SK-N-SH (cell line): ENCODE data around the gene SHH. TPM values are rescaled to one million over a fixed set of nuclear protein-coding genes. Genes with fewer than 3 reads are reported as not detected.

Experiments used
- CTCF ChIA-PET: fragments of 300-600, 350-600 bp; formaldehyde crosslinking; extraction: SDS; loops from one replicate; lab custom pipeline; 2021; lab: Yijun Ruan, JAX
- POLR2A ChIA-PET: fragments of 350-600 bp; sonication (Branson Sonifier 250); formaldehyde crosslinking; extraction: SDS; loops from one replicate; lab custom pipeline; 2020; ENCODE audit warnings: antibody characterized with exemption, inconsistent platforms; lab: Yijun Ruan, JAX
- DNase-seq: peaks from one replicate; pipeline ENCODE4 v3.0.0; 2012
- H2AFZ ChIP-seq: fragments of 200-600 bp; sonication (generic); 2 replicates; pipeline ENCODE4 v1.8.1; 2016; ENCODE audit warnings: antibody characterized with exemption, mild to moderate bottlenecking, low read depth
- H3F3A ChIP-seq: fragments of 200-600 bp; sonication (generic); replicated peaks from 2 replicates; pipeline ENCODE3; 2016; ENCODE audit warnings: antibody characterized with exemption, mild to moderate bottlenecking; ENCODE audit not compliant: insufficient read depth
- H3K27ac ChIP-seq, 2 experiments: fragments of 200-500 bp in 1 of 2; fragments of 200-600 bp in 1 of 2; sonication (Bioruptor generic) in 1 of 2; sonication (generic), shearing (Covaris generic) in 1 of 2; 2 replicates each; pipeline versions ENCODE4 v1.5.1 to v1.6.1; 2014 to 2016; ENCODE audit warnings: low read depth in 2 of 2, inconsistent platforms in 1 of 2, low read length in 1 of 2, mild to moderate bottlenecking in 1 of 2, mixed read lengths in 1 of 2
- H3K27me3 ChIP-seq: fragments of 200-600 bp; sonication (generic), shearing (Covaris generic); 2 replicates; pipeline ENCODE4 v1.6.1; 2016; ENCODE audit warnings: mixed run types; ENCODE audit not compliant: insufficient read depth
- H3K36me3 ChIP-seq, 2 experiments: fragments of 200-500 bp in 1 of 2; fragments of 200-600 bp in 1 of 2; sonication (Bioruptor generic) in 1 of 2; sonication (generic) in 1 of 2; replicated peaks in 1 of 2; 2 replicates each; pipeline versions ENCODE3 to v1.5.1; 2014 to 2016; ENCODE audit warnings: low read length in 1 of 2, mild to moderate bottlenecking in 1 of 2; ENCODE audit not compliant: insufficient read depth in 2 of 2, control insufficient read depth in 1 of 2
- H3K4me1 ChIP-seq, 2 experiments: fragments of 200-500 bp in 1 of 2; fragments of 200-600 bp in 1 of 2; sonication (Bioruptor generic) in 1 of 2; sonication (generic), shearing (Covaris generic) in 1 of 2; 2 replicates each; pipeline versions ENCODE4 v1.5.1 to v1.6.1; 2014 to 2016; ENCODE audit warnings: low read depth in 1 of 2, low read length in 1 of 2, mixed run types in 1 of 2; ENCODE audit not compliant: insufficient read depth in 2 of 2, control insufficient read depth in 1 of 2
- H3K4me2 ChIP-seq: fragments of 200-600 bp; sonication (generic), shearing (Covaris generic); 2 replicates; pipeline ENCODE4 v1.6.1; 2017; ENCODE audit warnings: mixed run types
- H3K4me3 ChIP-seq, 2 experiments: fragments of 200-500 bp in 1 of 2; fragments of 200-600 bp in 1 of 2; sonication (Bioruptor generic) in 1 of 2; sonication (generic), shearing (Covaris generic) in 1 of 2; 2 replicates each; pipeline versions ENCODE4 v1.5.1 to v1.8.1; 2014 to 2016; ENCODE audit warnings: low read depth in 2 of 2, inconsistent platforms in 1 of 2, low read length in 1 of 2, mild to moderate bottlenecking in 1 of 2, mixed read lengths in 1 of 2, moderate library complexity in 1 of 2
- H3K79me2 ChIP-seq: fragments of 200-600 bp; sonication (generic); 2 replicates; pipeline ENCODE4 v1.8.1; 2017; ENCODE audit warnings: mild to moderate bottlenecking; ENCODE audit not compliant: insufficient read depth
- H3K9ac ChIP-seq: fragments of 200-600 bp; sonication (generic); 2 replicates; pipeline ENCODE4 v1.6.1; 2017; ENCODE audit warnings: mixed run types
- H3K9me2 ChIP-seq: fragments of 200-600 bp; sonication (generic); 2 replicates; pipeline ENCODE4 v1.6.1; 2017; ENCODE audit warnings: mixed run types
- H3K9me3 ChIP-seq: fragments of 200-600 bp; sonication (generic); 2 replicates; pipeline ENCODE4 v1.6.1; 2017; ENCODE audit warnings: mixed run types, mild to moderate bottlenecking, moderate library complexity
- H4K20me1 ChIP-seq: fragments of 200-600 bp; sonication (generic); 2 replicates; pipeline ENCODE4 v1.6.1; 2017; ENCODE audit warnings: mild to moderate bottlenecking, mixed run types; ENCODE audit not compliant: insufficient read depth
- CTCF ChIP-seq: fragments of 200-600 bp; sonication (generic); IDR thresholded peaks from 2 replicates; pipeline ENCODE4 v1.6.1; 2017; ENCODE audit warnings: antibody characterized with exemption, mild to moderate bottlenecking, moderate library complexity
- EP300 ChIP-seq, 2 experiments: IDR thresholded peaks; 2 replicates each; pipeline versions ENCODE4 v1.4.0 to v1.6.1; 2012; ENCODE audit warnings: borderline replicate concordance in 1 of 2, low read depth in 1 of 2, low read length in 1 of 2
- EZH2phosphoT487 ChIP-seq: fragments of 200-600 bp; sonication (generic); IDR thresholded peaks from 2 replicates; pipeline ENCODE4 v1.6.1; 2017; ENCODE audit warnings: low read depth, mixed run types, mild to moderate bottlenecking, antibody characterized with exemption, moderate library complexity, borderline replicate concordance
- FOSL2 ChIP-seq: IDR thresholded peaks from 2 replicates; pipeline ENCODE4 v1.4.0; 2012; ENCODE audit warnings: low read depth, mild to moderate bottlenecking, moderate library complexity, borderline replicate concordance
- FOXM1 ChIP-seq: IDR thresholded peaks from 2 replicates; pipeline ENCODE4 v1.4.0; 2012; ENCODE audit warnings: low read depth, mild to moderate bottlenecking
- GATA2 ChIP-seq: sonication (generic); formaldehyde crosslinking; IDR thresholded peaks from 2 replicates; pipeline ENCODE4 v1.5.0; 2020; ENCODE audit warnings: mild to moderate bottlenecking, missing genetic modification reagents
- IRF3 ChIP-seq: fragments of 150-350 bp; IDR thresholded peaks from 2 replicates; pipeline ENCODE4 v1.6.1; 2016; ENCODE audit warnings: mild to moderate bottlenecking, low read depth, low read length
- JUND ChIP-seq: IDR thresholded peaks from 2 replicates; pipeline ENCODE4 v1.4.0; 2012
- MAX ChIP-seq: IDR thresholded peaks from 2 replicates; pipeline ENCODE4 v1.4.0; 2012; ENCODE audit warnings: low read depth
- MXI1 ChIP-seq: IDR thresholded peaks from 2 replicates; pipeline ENCODE4 v1.6.1; 2012; ENCODE audit warnings: mild to moderate bottlenecking, low read depth, low read length, improper control_type of control experiment
- NRF1 ChIP-seq: IDR thresholded peaks from 2 replicates; pipeline ENCODE4 v1.6.1; 2012; ENCODE audit warnings: low read depth, mild to moderate bottlenecking, low read length
- POLR2AphosphoS5 ChIP-seq: IDR thresholded peaks from 2 replicates; pipeline ENCODE4 v1.6.1; 2012; ENCODE audit warnings: low read depth, low read length
- RAD21 ChIP-seq: IDR thresholded peaks from 2 replicates; pipeline ENCODE4 v1.6.1; 2012; ENCODE audit warnings: mild to moderate bottlenecking, low read length
- REST ChIP-seq: IDR thresholded peaks from 2 replicates; pipeline ENCODE4 v1.6.1; 2012; ENCODE audit warnings: mild to moderate bottlenecking, low read depth, low read length, moderate library complexity
- RFX5 ChIP-seq: IDR thresholded peaks from 2 replicates; pipeline ENCODE4 v1.6.1; 2012; ENCODE audit warnings: mild to moderate bottlenecking, improper control_type of control experiment, low read length
- SMC3 ChIP-seq: IDR thresholded peaks from 2 replicates; pipeline ENCODE4 v1.6.1; 2012; ENCODE audit warnings: low read depth, low read length, improper control_type of control experiment
- TAF1 ChIP-seq: IDR thresholded peaks from 2 replicates; pipeline ENCODE4 v1.6.1; 2012; ENCODE audit warnings: low read depth, mild to moderate bottlenecking, low read length, moderate library complexity, borderline replicate concordance
- TCF12 ChIP-seq: IDR thresholded peaks from 2 replicates; pipeline ENCODE4 v1.4.0; 2012
- TEAD4 ChIP-seq: IDR thresholded peaks from 2 replicates; pipeline ENCODE4 v1.4.0; 2012; ENCODE audit warnings: mild to moderate bottlenecking, borderline replicate concordance; ENCODE audit not compliant: insufficient read depth
- WGBS: methylation state at CpG from one replicate; pipeline ENCODE4 v1.1.6; 2017; ENCODE audit warnings: low lambda C conversion rate; 5-methylcytosine and 5-hydroxymethylcytosine counted together
- polyA plus RNA-seq, 3 experiments: library from polyadenylated mRNA; depleted of rRNA; stranded (reverse); fragments of >200 nt; gene quantifications; 2 replicates each; pipeline ENCODE4 v1.2.3, GENCODE V29; 2012

SHH gene
- polyA plus RNA-seq, 1 of the 3 experiments (the other 2 are of a cell fraction) = not detected

- TF ChIP-seq RFX5 (no peak), EZH2phosphoT487 (0 out of 2 replicates have a peak, but pooled peaks have one; percentile 69)
- TF ChIP-seq, all 33 proteins: peak for 1
- H3K9me3 ChIP-seq = no peaks in the 10 kb centered on the region
- no peak overlapping the region for H3K4me2 ChIP-seq
- DNase-seq = no peak
- H3K4me1 ChIP-seq = peaks cover 0 to 16% of the 10 kb centered on the region in 2 experiments; a peak in 2 of 4 replicates
- no peak overlapping the region for H3K4me3 ChIP-seq
- POLR2A ChIA-PET = no interaction called here
- 18% methylated on average over 6 of the region's 6 CpGs for WGBS
- H3K27ac ChIP-seq = no peak overlapping the region
- peaks cover 93% of the 10 kb centered on the region for H3K27me3 ChIP-seq
- H3K79me2 ChIP-seq = no peaks in the 10 kb centered on the region
- peaks cover 4% of the 10 kb centered on the region for H3F3A ChIP-seq
- no peaks in the 10 kb centered on the region for H4K20me1 ChIP-seq
- H3K36me3 ChIP-seq = no peaks in the 10 kb centered on the region
- H3K9ac ChIP-seq = no peak overlapping the region
- CTCF ChIA-PET = no interaction called here
- no peak overlapping the region for H2AFZ ChIP-seq
- no peaks in the 10 kb centered on the region for H3K9me2 ChIP-seq
Measured at GRCh38 chr7:155802291-155802690, 10.0 kb downstream of the SHH start.

- Histone ChIP-seq H3F3A (no peaks in the 10 kb centered on the region), H3K4me3 (no peak overlapping the region), H3K36me3 (no peaks in the 10 kb centered on the region), H3K79me2 (no peaks in the 10 kb centered on the region), H4K20me1 (no peaks in the 10 kb centered on the region), H3K27me3 (peaks cover 88% of the 10 kb centered on the region), H3K9ac (no peak overlapping the region), H3K27ac (no peak overlapping the region), H3K4me2 (no peak overlapping the region), H3K9me2 (no peaks in the 10 kb centered on the region), H2AFZ (no peak overlapping the region), H3K4me1 (peaks cover 0 to 16% of the 10 kb centered on the region in 2 experiments; a peak in 2 of 4 replicates), H3K9me3 (no peaks in the 10 kb centered on the region)
- CTCF ChIA-PET = interaction anchor here (0.8 to 1.1 kb wide), 2 partner anchors 10 to 1015 kb away, joined by 3 to 4 read pairs; no protein-coding TSS in a partner anchor
- POLR2A ChIA-PET = no interaction called here
- WGBS = 56% methylated on average over 14 of the region's 16 CpGs
- peak; percentile 27 for DNase-seq
- TF ChIP-seq MAX = no peak
- TF ChIP-seq TAF1 = no peak
- no peak for TF ChIP-seq FOXM1
- no peak for TF ChIP-seq MXI1
- TF ChIP-seq RFX5 = no peak
- no peak for TF ChIP-seq EP300 (IDR thresholded peaks at IDR 0.05; ENCODE audit: borderline replicate concordance in 1 of 2, low read depth in 1 of 2, low read length in 1 of 2)
- no peak for TF ChIP-seq TEAD4
- TF ChIP-seq POLR2AphosphoS5 = no peak
- TF ChIP-seq REST = no peak
- TF ChIP-seq FOSL2 = no peak
- no peak for TF ChIP-seq CTCF
- TF ChIP-seq NRF1 = no peak
- TF ChIP-seq TCF12 = no peak
- no peak for TF ChIP-seq GATA2 (CRISPR knock-in tag)
- TF ChIP-seq SMC3 = no peak
- no peak for TF ChIP-seq JUND
- no peak for TF ChIP-seq IRF3
- TF ChIP-seq RAD21 = no peak
Measured at GRCh38 chr7:155800741-155801267, 11.5 kb downstream of the SHH start.
